GM12891 (cell line): Measurements from ENCODE around the gene AMMECR1.

Experiments
- PAX5 ChIP-seq: IDR thresholded peaks from 2 replicates; pipeline ENCODE4 v1.6.1; 2011; ENCODE audit warnings: low read length, moderate library complexity, mild to moderate bottlenecking; ENCODE audit not compliant: insufficient read depth, severe bottlenecking
- POLR2A ChIP-seq: IDR thresholded peaks from 2 replicates; pipeline ENCODE4 v1.6.1; 2011; ENCODE audit warnings: low read depth, low read length, control low read depth
- POLR2AphosphoS5 ChIP-seq: IDR thresholded peaks from 2 replicates; pipeline ENCODE4 v1.6.1; 2011; ENCODE audit warnings: low read depth, low read length, control low read depth
- POU2F2 ChIP-seq: IDR thresholded peaks from 2 replicates; pipeline ENCODE4 v1.6.1; 2011; ENCODE audit warnings: low read depth, mild to moderate bottlenecking, control low read depth, low read length, moderate library complexity
- SPI1 ChIP-seq: IDR thresholded peaks from 2 replicates; pipeline ENCODE4 v1.6.1; 2011; ENCODE audit warnings: low read depth, low read length, control low read depth
- TAF1 ChIP-seq: IDR thresholded peaks from 2 replicates; pipeline ENCODE4 v1.6.1; 2011; ENCODE audit warnings: low read depth, low read length, control low read depth

GRCh38 chrX:110226931-110227330 is 91.0 kb downstream of the AMMECR1 start:
- TF ChIP-seq POLR2A (no peak), POLR2AphosphoS5 (no peak), SPI1 (no peak), TAF1 (no peak), POU2F2 (no peak), PAX5 (no peak)
